Adipose tissue (tissue), 3 donors: ENCODE measurements around the gene HTRA2. TPM values are rescaled to one million over a fixed set of nuclear protein-coding genes. Genes with fewer than 3 reads are reported as not detected.
A peak's percentile ranks its signal among the peaks of the same experiment; 100 is the strongest.

Experiments used
- H3K27ac ChIP-seq: one replicate; pipeline ENCODE4 v1.5.1; 2013; ENCODE audit warnings: low read depth, low read length
- WGBS, 3 donors: extraction: QIAGEN DNeasy Blood & Tissue Kit; methylation state at CpG; one replicate each; pipeline ENCODE4 v1.1.7; 2013; 5-methylcytosine and 5-hydroxymethylcytosine counted together
- polyA plus RNA-seq, 3 donors: library from polyadenylated mRNA; stranded (reverse); fragments of 200-250 nt; gene quantifications; one replicate each; pipeline ENCODE4 v1.2.3, GENCODE V29; 2013
- donor health status: healthy with polysubstance abuse.
- donor health status: Bipolar disorder and iron deficiency.
- donor health status: healthy.

The HTRA2 gene
- polyA plus RNA-seq, 3 donors: 21.0 to 48.9 (median 43.7) TPM

- H3K27ac ChIP-seq: no peak within 1 kb of the TSS
- 3 to 6% (median 5%) methylated on average over 63 to 65 of the region's 65 CpGs for WGBS, 3 donors
These were observed 30.3 kb upstream of the HTRA2 start, which contains the start of gene LBX2 for GRCh38 chr2:74499267-74499939. LBX2 (minus strand) TSS chr2:74499603; CDS start chr2:74499537, 66 bp downstream.

- H3K27ac ChIP-seq: no peak overlapping the region
- WGBS, 3 donors: 57 to 70% (median 60%) methylated on average over 15 of the region's 15 CpGs
These were observed 29.7 kb upstream of the HTRA2 start for GRCh38 chr2:74499940-74500577.

- no peak overlapping the region for H3K27ac ChIP-seq
These were observed 29.2 kb upstream of the HTRA2 start for GRCh38 chr2:74500578-74500946.

- no peak overlapping the region for H3K27ac ChIP-seq
- 80 to 84% (median 82%) methylated on average over 18 of the region's 18 CpGs for WGBS, 3 donors
These were observed 28.2 kb upstream of the HTRA2 start for GRCh38 chr2:74501335-74502071.

- WGBS, 3 donors: 10 to 12% (median 12%) methylated on average over 32 of the region's 32 CpGs
- H3K27ac ChIP-seq: no peak overlapping the region
These were observed 27.5 kb upstream of the HTRA2 start for GRCh38 chr2:74502147-74502719.

- H3K27ac ChIP-seq: no peak overlapping the region
- WGBS, 3 donors: 1% methylated on average over 51 to 67 of the region's 67 CpGs
These were observed 26.8 kb upstream of the HTRA2 start for GRCh38 chr2:74502720-74503505.

GRCh38 chr2:74503506-74504475, 25.9 kb upstream of the HTRA2 start:
- 44 to 55% (median 49%) methylated on average over 43 to 45 of the region's 45 CpGs for WGBS, 3 donors
- H3K27ac ChIP-seq: no peak overlapping the region

- 90 to 96% (median 95%) methylated on average over 3 of the region's 3 CpGs for WGBS, 3 donors
- H3K27ac ChIP-seq: no peak overlapping the region
These were observed 25.1 kb upstream of the HTRA2 start for GRCh38 chr2:74504591-74504990.

- H3K27ac ChIP-seq: no peak overlapping the region
- WGBS, 3 donors: 94 to 98% (median 96%) methylated on average over 14 of the region's 14 CpGs
These were observed 24.1 kb upstream of the HTRA2 start for GRCh38 chr2:74505448-74506246.

- peak within 1 kb of the TSS; percentile 89 for H3K27ac ChIP-seq
- 0 to 1% (median 1%) methylated on average over 55 to 56 of the region's 56 CpGs for WGBS, 3 donors
These were observed 22.4 kb upstream of the HTRA2 start, which contains the start of gene PCGF1 for GRCh38 chr2:74507145-74507925. PCGF1 (minus strand) TSS chr2:74507695; CDS start chr2:74507668, 27 bp downstream.

- 9 to 17% (median 14%) methylated on average over 38 of the region's 38 CpGs for WGBS, 3 donors
- peak overlapping the region; percentile 58 for H3K27ac ChIP-seq
These were observed 21.7 kb upstream of the HTRA2 start for GRCh38 chr2:74507926-74508520.

- H3K27ac ChIP-seq: no peak overlapping the region
- WGBS, 3 donors: 80 to 88% (median 80%) methylated on average over 4 of the region's 4 CpGs
These were observed 19.5 kb upstream of the HTRA2 start for GRCh38 chr2:74510272-74510671.

GRCh38 chr2:74511104-74511989, 18.4 kb upstream of the HTRA2 start:
- H3K27ac ChIP-seq: no peak overlapping the region
- 33 to 44% (median 37%) methylated on average over 11 of the region's 11 CpGs for WGBS, 3 donors

- H3K27ac ChIP-seq: no peak overlapping the region
- 8 to 10% (median 10%) methylated on average over 36 of the region's 36 CpGs for WGBS, 3 donors
These were observed 16.8 kb upstream of the HTRA2 start for GRCh38 chr2:74512744-74513604.
